Keratinocyte (primary cell): ENCODE data around the gene ZNF407. TPM values are rescaled to one million over a fixed set of nuclear protein-coding genes. Genes with fewer than 3 reads are reported as not detected.

Experiments
- DNase-seq: peaks from one replicate; pipeline ENCODE4 v3.0.0-alpha.2; 2011; ENCODE audit warnings: low read depth, missing footprints, low spot score
- FAIRE-seq: peaks from 2 replicates; lab custom pipeline; 2011; peaks lifted over from hg19 to GRCh38; lab: Jason Lieb, UNC
- H2AFZ ChIP-seq: 2 replicates; pipeline ENCODE4 v1.6.0; 2012; ENCODE audit warnings: low read length, control low read depth, inconsistent platforms; ENCODE audit not compliant: control insufficient read depth
- H3K27ac ChIP-seq: 2 replicates; pipeline ENCODE4 v1.5.1; 2011; ENCODE audit warnings: low read length; ENCODE audit not compliant: control insufficient read depth, insufficient read depth
- H3K27me3 ChIP-seq: 3 replicates; pipeline ENCODE4 v1.6.0; 2011; ENCODE audit warnings: low read length; ENCODE audit not compliant: control insufficient read depth, insufficient read depth; ENCODE audit errors: extremely low read depth
- H3K36me3 ChIP-seq, 2 experiments: 2 replicates in 1 of 2; 3 replicates in 1 of 2; pipeline ENCODE4 v1.5.1; 2011; ENCODE audit warnings: low read length in 2 of 2, mild to moderate bottlenecking in 1 of 2; ENCODE audit not compliant: control insufficient read depth in 2 of 2, insufficient read depth in 2 of 2; ENCODE audit errors: extremely low read depth in 1 of 2
- H3K4me1 ChIP-seq: 3 replicates; pipeline ENCODE4 v1.5.1; 2011; ENCODE audit warnings: low read length; ENCODE audit not compliant: control insufficient read depth, insufficient read depth; ENCODE audit errors: extremely low read depth
- H3K4me2 ChIP-seq: 3 replicates; pipeline ENCODE4 v1.6.0; 2011; ENCODE audit warnings: low read depth, low read length; ENCODE audit not compliant: control insufficient read depth, insufficient read depth; ENCODE audit errors: extremely low read depth
- H3K4me3 ChIP-seq, 3 experiments: fragments of 200-600 bp in 1 of 3; sonication (generic) in 1 of 3; 2 replicates in 2 of 3; 3 replicates in 1 of 3; pipeline ENCODE4 v1.5.1; 2011 to 2016; ENCODE audit warnings: low read length in 3 of 3, mild to moderate bottlenecking in 3 of 3, control low read depth in 2 of 3, inconsistent platforms in 1 of 3, low read depth in 1 of 3, mixed read lengths in 1 of 3, mixed run types in 1 of 3, moderate library complexity in 1 of 3; ENCODE audit not compliant: control insufficient read depth in 2 of 3, insufficient read depth in 2 of 3; ENCODE audit errors: extremely low read depth in 1 of 3
- H3K79me2 ChIP-seq: 2 replicates; pipeline ENCODE4 v1.6.0; 2012; ENCODE audit warnings: low read length; ENCODE audit not compliant: control insufficient read depth, insufficient read depth
- H3K9ac ChIP-seq: 3 replicates; pipeline ENCODE4 v1.6.0; 2011; ENCODE audit warnings: low read length; ENCODE audit not compliant: control insufficient read depth, insufficient read depth; ENCODE audit errors: extremely low read depth
- H3K9me1 ChIP-seq: 3 replicates; pipeline ENCODE4 v1.6.0; 2011; ENCODE audit warnings: low read length; ENCODE audit not compliant: control insufficient read depth, insufficient read depth; ENCODE audit errors: extremely low read depth
- H3K9me3 ChIP-seq: 2 replicates; pipeline ENCODE4 v1.5.1; 2012; ENCODE audit warnings: low read depth, low read length; ENCODE audit not compliant: control insufficient read depth
- H4K20me1 ChIP-seq: 3 replicates; pipeline ENCODE4 v1.6.0; 2011; ENCODE audit warnings: low read length; ENCODE audit not compliant: control insufficient read depth, insufficient read depth; ENCODE audit errors: extremely low read depth
- CTCF ChIP-seq, 3 experiments: IDR thresholded peaks in 1 of 3; conservative IDR thresholded peaks in 1 of 3; optimal IDR thresholded peaks in 1 of 3; 2 replicates in 2 of 3; 3 replicates in 1 of 3; pipeline versions ENCODE3 to v1.5.1; 2011; ENCODE audit warnings: low read length in 3 of 3, mild to moderate bottlenecking in 3 of 3, moderate library complexity in 2 of 3, control low read depth in 1 of 3, inconsistent platforms in 1 of 3; ENCODE audit not compliant: insufficient read depth in 2 of 3; ENCODE audit errors: extremely low read depth in 1 of 3
- EZH2 ChIP-seq: IDR thresholded peaks from one replicate; pipeline ENCODE4 v1.6.1; 2012; ENCODE audit warnings: inconsistent platforms, mild to moderate bottlenecking, low read length, moderate library complexity
- dilution Hi-C: fragments of 300-500 bp; cut with MboI; formaldehyde crosslinking; loops from one replicate; pipeline ENCODE4 v1.7.0; 2020; ENCODE audit warnings: low sequenced_read_pairs; ENCODE audit not compliant: extremely low pct_ligation_motif_present
- polyA plus RNA-seq, 5 experiments: library from polyadenylated mRNA; depleted of rRNA in 3 of 5; stranded (reverse) in 3 of 5; stranded (forward) in 1 of 5; unstranded in 1 of 5; fragments of >200 nt; gene quantifications; 1 replicate in 1 of 5; 2 replicates in 3 of 5; 3 replicates in 1 of 5; pipeline versions ENCODE4 v1.2.1 to v1.2.3, GENCODE V29; 2011 to 2012; ENCODE audit warnings: missing spikeins in 2 of 5, low read depth in 1 of 5, low replicate concordance in 1 of 5

Gene ZNF407
- polyA plus RNA-seq, 1 donor (not counting 4 experiments of a cell fraction or from before 2014, with no cell fraction given): 3.8 TPM

DNA sequence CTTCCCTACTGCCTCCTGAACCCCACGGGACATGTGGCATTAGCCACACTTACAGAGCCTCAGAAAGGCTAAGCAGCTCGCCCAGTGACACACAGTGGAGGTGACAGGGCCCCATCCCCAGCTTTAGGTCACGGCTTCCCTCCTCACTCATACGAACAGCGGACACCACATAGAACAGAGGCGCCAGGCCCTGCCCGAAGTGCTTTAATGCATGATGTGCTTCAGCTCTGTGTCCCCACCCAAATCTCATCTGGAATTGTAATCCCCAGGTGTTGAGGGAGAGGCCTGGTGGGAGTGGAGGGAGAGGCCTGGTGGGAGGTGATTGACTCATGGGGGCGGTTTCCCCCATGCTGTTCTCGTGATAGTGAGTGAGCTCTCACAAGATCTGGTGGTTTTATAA, 476.0 kb downstream of the ZNF407 start:
- H3K9me3 ChIP-seq: no peaks in the 10 kb centered on the region
- TF ChIP-seq CTCF (optimal IDR thresholded peaks at IDR 0.05 in 1 of 3, IDR thresholded peaks at IDR 0.05 in 1 of 3, conservative IDR thresholded peaks at IDR 0.05 in 1 of 3; ENCODE audit: extremely low read depth in 1 of 3, insufficient read depth in 2 of 3, low read length in 3 of 3) (no peak), EZH2 (no peak)
- no peaks in the 10 kb centered on the region for H3K9me1 ChIP-seq
- dilution Hi-C loops: no loop called here
- H3K4me3 ChIP-seq: no peak overlapping the region
- peaks cover 21% of the 10 kb centered on the region for H3K4me1 ChIP-seq
- no peak overlapping the region for H2AFZ ChIP-seq
- H3K27ac ChIP-seq: no peak overlapping the region
- no peaks in the 10 kb centered on the region for H4K20me1 ChIP-seq
- DNase-seq (no peak), FAIRE-seq (no peak)
- H3K4me2 ChIP-seq: no peak overlapping the region
- no peak overlapping the region for H3K9ac ChIP-seq
- no peaks in the 10 kb centered on the region for H3K27me3 ChIP-seq
- no peaks in the 10 kb centered on the region for H3K36me3 ChIP-seq
- H3K79me2 ChIP-seq: no peaks in the 10 kb centered on the region

DNA sequence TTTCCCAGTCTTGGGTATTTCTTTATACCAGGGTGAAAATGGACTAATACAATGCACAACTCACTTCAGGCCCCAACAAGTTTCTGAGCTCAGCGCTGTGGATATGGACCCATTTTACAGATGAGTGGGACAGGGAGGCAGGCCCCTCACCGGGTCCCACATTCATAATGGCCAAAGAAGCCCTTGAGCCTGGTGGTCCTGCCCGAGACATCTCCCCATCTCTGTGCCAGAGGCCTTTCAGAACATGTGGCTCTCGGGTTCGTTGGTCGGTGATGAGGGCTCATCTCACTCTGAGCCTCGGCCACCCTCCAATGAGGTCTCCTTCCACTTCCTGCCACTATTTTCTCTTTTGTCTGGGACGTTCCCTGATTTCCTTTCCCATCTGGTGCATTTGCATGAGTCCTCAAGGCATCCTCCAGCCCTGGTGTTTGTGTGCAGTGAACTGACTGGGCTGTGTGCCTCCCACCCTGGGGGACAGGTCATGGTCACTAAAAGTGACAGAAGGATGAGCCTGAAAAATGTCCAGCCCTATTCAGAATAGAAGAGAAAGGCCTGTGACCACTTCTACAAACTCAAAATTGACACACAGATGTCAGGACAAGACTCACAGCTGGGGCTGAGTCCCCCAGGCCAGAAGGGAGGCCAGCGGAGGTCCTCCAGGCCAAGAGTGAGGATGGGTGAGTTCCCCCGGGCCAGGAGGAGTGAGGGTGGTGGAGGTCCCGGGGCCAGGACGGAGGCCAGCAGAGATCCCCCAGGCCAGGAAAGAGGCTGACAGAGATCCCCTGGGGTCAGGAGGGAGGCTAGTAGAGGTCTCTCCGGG, 476.7 kb downstream of the ZNF407 start:
- no peaks in the 10 kb centered on the region for H3K27me3 ChIP-seq
- no peaks in the 10 kb centered on the region for H3K9me1 ChIP-seq
- no peak overlapping the region for H3K27ac ChIP-seq
- no peaks in the 10 kb centered on the region for H4K20me1 ChIP-seq
- no peak overlapping the region for H3K4me2 ChIP-seq
- H3K79me2 ChIP-seq: no peaks in the 10 kb centered on the region
- no peak overlapping the region for H3K4me3 ChIP-seq
- DNase-seq: no peak
- H3K36me3 ChIP-seq: no peaks in the 10 kb centered on the region
- no peaks in the 10 kb centered on the region for H3K9me3 ChIP-seq
- H2AFZ ChIP-seq: no peak overlapping the region
- H3K4me1 ChIP-seq: peaks cover 20% of the 10 kb centered on the region
- dilution Hi-C loops: no loop called here
- TF ChIP-seq CTCF (optimal IDR thresholded peaks at IDR 0.05 in 1 of 3, IDR thresholded peaks at IDR 0.05 in 1 of 3, conservative IDR thresholded peaks at IDR 0.05 in 1 of 3; ENCODE audit: extremely low read depth in 1 of 3, insufficient read depth in 2 of 3, low read length in 3 of 3) (no peak), EZH2 (no peak)
- H3K9ac ChIP-seq: no peak overlapping the region
- no peak for FAIRE-seq
